A549 (cell line): ENCODE results near the gene ODR4. TPM values are rescaled to one million over a fixed set of nuclear protein-coding genes. Genes with fewer than 3 reads are reported as not detected.

Experiments
- ATAC-seq, 2 experiments: fragments of 200-7000 bp in 1 of 2; fragments of >200 bp in 1 of 2; cut with Nextera tagmentation in 1 of 2; cut with Tn5 transposase in 1 of 2; 3 replicates each; pipeline versions ENCODE4 v1.8.0 to v1.9.1; 2018 to 2020; ENCODE audit warnings: mild to moderate bottlenecking in 1 of 2, moderate library complexity in 1 of 2
- CTCF ChIA-PET: fragments of 300-600 bp; sonication (Branson Sonifier 250); formaldehyde crosslinking; extraction: SDS; loops from one replicate; lab custom pipeline; 2021; ENCODE audit warnings: antibody characterized with exemption, inconsistent platforms; lab: Yijun Ruan, JAX
- POLR2A ChIA-PET: fragments of 350-600 bp; formaldehyde crosslinking; extraction: SDS; loops from one replicate; lab custom pipeline; 2021; ENCODE audit warnings: antibody characterized with exemption, inconsistent platforms; lab: Yijun Ruan, JAX
- DNase-seq, 2 experiments: peaks; one replicate each; pipeline versions ENCODE4 v3.0.0 to v3.0.0-alpha.2; 2011 to 2016; ENCODE audit warnings: low read depth in 1 of 2, low spot score in 1 of 2
- FAIRE-seq: peaks from 2 replicates; lab custom pipeline; 2011; peaks lifted over from hg19 to GRCh38; lab: Jason Lieb, UNC
- H3K27ac ChIP-seq, 2 experiments: fragments of >200 bp; sonication (Bioruptor Twin); formaldehyde crosslinking; 3 replicates each; pipeline ENCODE4 v1.5.1; 2016 to 2017
- H3K4me1 ChIP-seq: fragments of >200 bp; sonication (Bioruptor Twin); formaldehyde crosslinking; 3 replicates; pipeline ENCODE4 v1.6.1; 2016
- H3K4me2 ChIP-seq: fragments of >200 bp; sonication (Bioruptor Twin); formaldehyde crosslinking; 3 replicates; pipeline ENCODE4 v1.6.1; 2016
- H3K4me3 ChIP-seq: fragments of >200 bp; sonication (Bioruptor Twin); formaldehyde crosslinking; 3 replicates; pipeline ENCODE4 v1.5.1; 2016
- H3K9me3 ChIP-seq: fragments of >200 bp; sonication (Bioruptor Twin); formaldehyde crosslinking; 3 replicates; pipeline ENCODE4 v1.6.1; 2016
- BHLHE40 ChIP-seq: IDR thresholded peaks from 2 replicates; pipeline ENCODE4 v1.6.1; 2012; ENCODE audit warnings: low read depth, low read length, inconsistent platforms
- CEBPB ChIP-seq, 2 experiments: fragments of >200 bp in 1 of 2; sonication (Bioruptor Twin) in 1 of 2; formaldehyde crosslinking in 1 of 2; IDR thresholded peaks; 2 replicates each; pipeline ENCODE4 v1.6.1; 2012 to 2016
- CHD4 ChIP-seq: fragments of 200-600 bp; sonication (generic); IDR thresholded peaks from 2 replicates; pipeline ENCODE4 v1.6.1; 2016; ENCODE audit warnings: antibody characterized with exemption, mild to moderate bottlenecking, borderline replicate concordance
- EP300 ChIP-seq, 2 experiments: fragments of >200 bp; sonication (Bioruptor Twin); formaldehyde crosslinking; IDR thresholded peaks; 2 replicates in 1 of 2; 3 replicates in 1 of 2; pipeline ENCODE4 v1.6.1; 2016 to 2017
- FOSB ChIP-seq: fragments of 250-450 bp; sonication (Bioruptor Pico); IDR thresholded peaks from 2 replicates; pipeline ENCODE4 v1.5.0; 2020; ENCODE audit warnings: mild to moderate bottlenecking, moderate library complexity
- GATA3 ChIP-seq: IDR thresholded peaks from 2 replicates; pipeline ENCODE4 v1.6.1; 2012; ENCODE audit warnings: borderline replicate concordance
- HEYL ChIP-seq: fragments of 250-450 bp; sonication (Bioruptor Pico); IDR thresholded peaks from 2 replicates; pipeline ENCODE4 v1.8.0; 2021; ENCODE audit warnings: mild to moderate bottlenecking, moderate library complexity
- HOXA7 ChIP-seq: fragments of 250-450 bp; sonication (Bioruptor Pico); IDR thresholded peaks from 2 replicates; pipeline ENCODE4 v1.5.0; 2020; ENCODE audit warnings: mild to moderate bottlenecking, moderate library complexity
- JUN ChIP-seq, 2 experiments: fragments of >200 bp; sonication (Bioruptor Twin); formaldehyde crosslinking; IDR thresholded peaks; 2 replicates in 1 of 2; 3 replicates in 1 of 2; pipeline ENCODE4 v1.6.1; 2016 to 2017
- KDM5A ChIP-seq: fragments of 200-600 bp; sonication (generic); IDR thresholded peaks from 2 replicates; pipeline ENCODE4 v1.6.1; 2016; ENCODE audit warnings: antibody characterized with exemption, mild to moderate bottlenecking
- MAFK ChIP-seq: fragments of 450-650 bp; IDR thresholded peaks from 2 replicates; pipeline ENCODE4 v1.6.1; 2014; ENCODE audit not compliant: partially characterized antibody
- MAZ ChIP-seq: fragments of 150-350 bp; IDR thresholded peaks from 2 replicates; pipeline ENCODE4 v1.6.1; 2014; ENCODE audit warnings: antibody characterized with exemption, low read depth, low read length, borderline replicate concordance
- NFE2L2 ChIP-seq: fragments of 150-350 bp; conservative IDR thresholded peaks from 2 replicates; pipeline ENCODE4 v1.6.1; 2014; ENCODE audit warnings: low read length
- NR3C1 ChIP-seq: fragments of >200 bp; sonication (Bioruptor Twin); formaldehyde crosslinking; IDR thresholded peaks from 3 replicates; pipeline ENCODE4 v1.6.1; 2017
- PHF8 ChIP-seq: fragments of 200-600 bp; sonication (generic); IDR thresholded peaks from 2 replicates; pipeline ENCODE4 v1.6.1; 2016; ENCODE audit warnings: low read depth, mild to moderate bottlenecking, antibody characterized with exemption, moderate library complexity, borderline replicate concordance
- RCOR1 ChIP-seq: fragments of 150-350 bp; IDR thresholded peaks from 2 replicates; pipeline ENCODE4 v1.6.1; 2014; ENCODE audit warnings: antibody characterized with exemption, low read length, low read depth
- RFX5 ChIP-seq: fragments of 450-650 bp; IDR thresholded peaks from 2 replicates; pipeline ENCODE4 v1.7.1; 2014; ENCODE audit warnings: antibody characterized with exemption, mild to moderate bottlenecking, moderate library complexity
- RNF2 ChIP-seq: fragments of 200-600 bp; sonication (generic); IDR thresholded peaks from 2 replicates; pipeline ENCODE4 v1.6.1; 2016; ENCODE audit warnings: low read depth, mild to moderate bottlenecking, antibody characterized with exemption, moderate library complexity, borderline replicate concordance
- SMC3 ChIP-seq: fragments of >200 bp; sonication (Bioruptor Twin); formaldehyde crosslinking; IDR thresholded peaks from 3 replicates; pipeline ENCODE4 v1.6.1; 2018; ENCODE audit warnings: inconsistent platforms
- TFCP2L1 ChIP-seq: fragments of 250-450 bp; sonication (Bioruptor Pico); IDR thresholded peaks from 2 replicates; pipeline ENCODE4 v1.5.0; 2021; ENCODE audit warnings: mild to moderate bottlenecking
- ZNF302 ChIP-seq: fragments of 250-450 bp; sonication (Bioruptor Pico); IDR thresholded peaks from 2 replicates; pipeline ENCODE4 v1.9.0; 2021; ENCODE audit warnings: inconsistent platforms, mild to moderate bottlenecking, moderate library complexity
- ZSCAN20 ChIP-seq: fragments of 250-450 bp; sonication (Bioruptor Pico); IDR thresholded peaks from 2 replicates; pipeline ENCODE4 v1.8.0; 2022; ENCODE audit warnings: mild to moderate bottlenecking, moderate library complexity
- WGBS: methylation state at CpG from one replicate; pipeline ENCODE4 v1.1.6; 2017; ENCODE audit errors: missing lambda C conversion rate; 5-methylcytosine and 5-hydroxymethylcytosine counted together
- polyA plus RNA-seq, 4 experiments: library from polyadenylated mRNA; depleted of rRNA in 3 of 4; stranded (reverse); fragments of >200 nt; fragmentation: RNase III in 1 of 4; extraction: RNeasy Plus Mini Kit Qiagen cat#74134 plus additional on column Dnase treatment in 1 of 4; gene quantifications; 2 replicates in 3 of 4; 3 replicates in 1 of 4; pipeline ENCODE4 v1.2.3, GENCODE V29; 2011 to 2017
- TF ChIP-seq, protein P1 (sequence below): fragments of 150-350 bp; IDR thresholded peaks from 2 replicates; pipeline ENCODE4 v1.6.1; 2014; ENCODE audit warnings: low read depth, mild to moderate bottlenecking, low read length
- TF ChIP-seq, protein P2 (sequence below): IDR thresholded peaks from 2 replicates; pipeline ENCODE4 v1.6.1; 2012; ENCODE audit warnings: low read depth, borderline replicate concordance
- TF ChIP-seq, protein P3 (sequence below): fragments of >200 bp; sonication (Bioruptor Twin); formaldehyde crosslinking; IDR thresholded peaks from 3 replicates; pipeline ENCODE4 v1.5.1; 2016
- TF ChIP-seq, protein P4 (sequence below): IDR thresholded peaks from 2 replicates; pipeline ENCODE4 v1.6.1; 2012

Gene ODR4
- polyA plus RNA-seq, 2 of the 4 experiments (the other 2 are of a cell fraction), result 18.1 to 34.9 TPM

DNA sequence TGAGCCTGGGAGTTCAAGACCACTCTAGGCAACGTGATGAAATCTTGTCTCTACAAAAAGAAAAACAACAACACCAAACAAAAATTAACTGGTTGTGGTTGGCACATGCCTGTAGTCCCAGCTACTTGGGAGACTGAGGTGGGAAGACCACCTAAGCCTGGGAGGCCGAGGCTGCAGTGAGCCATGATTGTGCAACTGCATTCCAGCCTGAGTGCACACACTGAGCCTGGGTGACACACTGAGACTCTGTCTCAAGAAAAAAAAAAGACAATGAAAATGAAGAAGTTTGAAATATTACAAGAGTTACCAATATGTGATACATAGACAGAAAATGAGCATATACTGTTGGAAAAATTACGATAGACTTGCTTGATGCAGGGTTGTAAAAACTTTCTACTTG lies 53.4 kb downstream of the ODR4 start:
- no peak for ATAC-seq
- POLR2A ChIA-PET, result no interaction called here
- CTCF ChIA-PET, result no interaction called here

DNA sequence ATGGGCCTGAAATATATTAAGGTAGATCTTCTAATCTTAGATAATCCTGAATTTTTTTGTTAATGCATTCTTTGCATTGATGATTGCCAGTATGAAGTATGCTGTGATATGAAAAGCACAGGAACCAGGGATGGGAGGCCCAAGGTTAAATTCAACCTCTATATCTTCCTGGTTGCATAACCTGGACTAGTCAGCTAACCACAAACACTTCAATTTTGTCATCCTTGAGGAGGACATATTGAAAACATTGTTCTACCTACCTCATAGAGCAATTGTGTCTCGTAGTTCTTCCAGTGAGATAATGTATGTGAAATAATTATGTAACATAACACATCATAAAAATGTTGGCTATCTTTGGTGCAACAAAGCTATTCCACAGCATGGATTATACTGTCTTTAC lies 59.7 kb downstream of the ODR4 start:
- DNase-seq (no peak), FAIRE-seq (no peak), ATAC-seq (no peak)
- CTCF ChIA-PET, result no interaction called here
- 67% methylated on average over 1 of the region's 1 CpG for WGBS
- peaks cover 3% of the 10 kb centered on the region; the same call in 2 of the 3 replicates for H3K4me1 ChIP-seq
- no peaks in the 10 kb centered on the region for H3K9me3 ChIP-seq
- H3K4me2 ChIP-seq, result no peak overlapping the region
- POLR2A ChIA-PET, result no interaction called here
- no peak overlapping the region for H3K4me3 ChIP-seq
- no peak for TF ChIP-seq HEYL (CRISPR knock-in tag)
- no peak for TF ChIP-seq ZSCAN20 (CRISPR knock-in tag)
- TF ChIP-seq FOSB (CRISPR knock-in tag), result no peak
- TF ChIP-seq, protein P1, sequence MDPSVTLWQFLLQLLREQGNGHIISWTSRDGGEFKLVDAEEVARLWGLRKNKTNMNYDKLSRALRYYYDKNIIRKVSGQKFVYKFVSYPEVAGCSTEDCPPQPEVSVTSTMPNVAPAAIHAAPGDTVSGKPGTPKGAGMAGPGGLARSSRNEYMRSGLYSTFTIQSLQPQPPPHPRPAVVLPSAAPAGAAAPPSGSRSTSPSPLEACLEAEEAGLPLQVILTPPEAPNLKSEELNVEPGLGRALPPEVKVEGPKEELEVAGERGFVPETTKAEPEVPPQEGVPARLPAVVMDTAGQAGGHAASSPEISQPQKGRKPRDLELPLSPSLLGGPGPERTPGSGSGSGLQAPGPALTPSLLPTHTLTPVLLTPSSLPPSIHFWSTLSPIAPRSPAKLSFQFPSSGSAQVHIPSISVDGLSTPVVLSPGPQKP, result no peak
- no peak for TF ChIP-seq TFCP2L1 (CRISPR knock-in tag)
- no peak for TF ChIP-seq RNF2
- no peak for TF ChIP-seq BHLHE40
- no peak for TF ChIP-seq EP300 (IDR thresholded peaks at IDR 0.05)
- no peak for TF ChIP-seq ZNF302
- no peak for TF ChIP-seq KDM5A
- no peak for TF ChIP-seq HOXA7 (CRISPR knock-in tag)
- TF ChIP-seq RCOR1, result no peak
- TF ChIP-seq, protein P2, sequence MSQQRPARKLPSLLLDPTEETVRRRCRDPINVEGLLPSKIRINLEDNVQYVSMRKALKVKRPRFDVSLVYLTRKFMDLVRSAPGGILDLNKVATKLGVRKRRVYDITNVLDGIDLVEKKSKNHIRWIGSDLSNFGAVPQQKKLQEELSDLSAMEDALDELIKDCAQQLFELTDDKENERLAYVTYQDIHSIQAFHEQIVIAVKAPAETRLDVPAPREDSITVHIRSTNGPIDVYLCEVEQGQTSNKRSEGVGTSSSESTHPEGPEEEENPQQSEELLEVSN, result no peak
- no peak for TF ChIP-seq MAFK
- H3K27ac ChIP-seq, result no peak overlapping the region

More for the DNA sequence above, 53.4 kb downstream of the ODR4 start:
- TF ChIP-seq CEBPB (IDR thresholded peaks at IDR 0.05), result 0 out of 4 replicates have a peak, but pooled peaks of 1 of the 2 experiments have one; percentile 5
- no peak for TF ChIP-seq JUN (IDR thresholded peaks at IDR 0.05)
- H3K4me2 ChIP-seq, result no peak overlapping the region
- H3K27ac ChIP-seq, result no peak overlapping the region
- FAIRE-seq (no peak), DNase-seq (no peak)
- WGBS, result 80% methylated on average over 3 of the region's 3 CpGs
- H3K4me3 ChIP-seq, result no peak overlapping the region
- H3K4me1 ChIP-seq, result no peaks in the 10 kb centered on the region
- H3K9me3 ChIP-seq, result no peaks in the 10 kb centered on the region

DNA sequence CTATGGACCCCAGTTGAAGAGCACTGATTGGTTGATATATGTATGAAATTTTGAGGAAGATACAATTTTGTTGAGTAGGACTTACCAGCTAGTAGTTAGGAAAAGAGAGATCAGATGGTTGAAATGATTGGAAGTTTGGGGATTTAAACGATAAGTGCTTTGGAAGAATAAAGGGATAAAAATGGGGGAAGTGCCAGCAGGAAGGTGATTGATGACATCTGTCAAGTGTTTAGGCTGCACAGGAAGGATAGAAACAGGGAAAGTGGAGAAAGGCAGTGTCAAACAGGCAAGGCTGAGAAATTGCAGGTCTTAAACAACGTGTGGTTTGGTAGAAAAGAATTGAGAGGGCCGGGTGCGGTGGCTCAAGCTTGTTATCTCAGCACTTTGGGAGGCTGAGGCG lies 62.9 kb downstream of the ODR4 start:
- no peak for FAIRE-seq

More for the DNA sequence above, 62.9 kb downstream of the ODR4 start:
- H3K27ac ChIP-seq, result no peak overlapping the region
- DNase-seq, result no peak
- ATAC-seq, result no peak
- CTCF ChIA-PET, result interaction anchor here (0.8 to 1.2 kb wide), 2 partner anchors 31 to 44 kb away, joined by 3 to 4 read pairs; no protein-coding TSS in a partner anchor
- TF ChIP-seq MAZ, result no peak
- no peak for TF ChIP-seq RCOR1
- no peak for TF ChIP-seq KDM5A
- no peak for TF ChIP-seq JUN (IDR thresholded peaks at IDR 0.05)
- no peak for TF ChIP-seq PHF8
- no peak for TF ChIP-seq RFX5
- TF ChIP-seq NFE2L2, result no peak
- TF ChIP-seq, protein P3, sequence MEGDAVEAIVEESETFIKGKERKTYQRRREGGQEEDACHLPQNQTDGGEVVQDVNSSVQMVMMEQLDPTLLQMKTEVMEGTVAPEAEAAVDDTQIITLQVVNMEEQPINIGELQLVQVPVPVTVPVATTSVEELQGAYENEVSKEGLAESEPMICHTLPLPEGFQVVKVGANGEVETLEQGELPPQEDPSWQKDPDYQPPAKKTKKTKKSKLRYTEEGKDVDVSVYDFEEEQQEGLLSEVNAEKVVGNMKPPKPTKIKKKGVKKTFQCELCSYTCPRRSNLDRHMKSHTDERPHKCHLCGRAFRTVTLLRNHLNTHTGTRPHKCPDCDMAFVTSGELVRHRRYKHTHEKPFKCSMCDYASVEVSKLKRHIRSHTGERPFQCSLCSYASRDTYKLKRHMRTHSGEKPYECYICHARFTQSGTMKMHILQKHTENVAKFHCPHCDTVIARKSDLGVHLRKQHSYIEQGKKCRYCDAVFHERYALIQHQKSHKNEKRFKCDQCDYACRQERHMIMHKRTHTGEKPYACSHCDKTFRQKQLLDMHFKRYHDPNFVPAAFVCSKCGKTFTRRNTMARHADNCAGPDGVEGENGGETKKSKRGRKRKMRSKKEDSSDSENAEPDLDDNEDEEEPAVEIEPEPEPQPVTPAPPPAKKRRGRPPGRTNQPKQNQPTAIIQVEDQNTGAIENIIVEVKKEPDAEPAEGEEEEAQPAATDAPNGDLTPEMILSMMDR, result no peak
- TF ChIP-seq, protein P2, result no peak
- no peak for TF ChIP-seq GATA3
- TF ChIP-seq, protein P4, sequence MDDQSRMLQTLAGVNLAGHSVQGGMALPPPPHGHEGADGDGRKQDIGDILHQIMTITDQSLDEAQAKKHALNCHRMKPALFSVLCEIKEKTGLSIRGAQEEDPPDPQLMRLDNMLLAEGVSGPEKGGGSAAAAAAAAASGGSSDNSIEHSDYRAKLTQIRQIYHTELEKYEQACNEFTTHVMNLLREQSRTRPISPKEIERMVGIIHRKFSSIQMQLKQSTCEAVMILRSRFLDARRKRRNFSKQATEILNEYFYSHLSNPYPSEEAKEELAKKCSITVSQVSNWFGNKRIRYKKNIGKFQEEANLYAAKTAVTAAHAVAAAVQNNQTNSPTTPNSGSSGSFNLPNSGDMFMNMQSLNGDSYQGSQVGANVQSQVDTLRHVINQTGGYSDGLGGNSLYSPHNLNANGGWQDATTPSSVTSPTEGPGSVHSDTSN, result no peak
- TF ChIP-seq CHD4, result no peak
- no peak for TF ChIP-seq NR3C1
- TF ChIP-seq SMC3, result no peak
- no peak for TF ChIP-seq ZSCAN20 (CRISPR knock-in tag)
- 94% methylated on average over 5 of the region's 5 CpGs for WGBS
- peaks cover 28% of the 10 kb centered on the region for H3K4me1 ChIP-seq
- H3K4me3 ChIP-seq, result no peak overlapping the region
- no peak overlapping the region for H3K4me2 ChIP-seq
- POLR2A ChIA-PET, result no interaction called here
- H3K9me3 ChIP-seq, result no peaks in the 10 kb centered on the region
